ENCODE data around the gene ACAA2.

DNA sequence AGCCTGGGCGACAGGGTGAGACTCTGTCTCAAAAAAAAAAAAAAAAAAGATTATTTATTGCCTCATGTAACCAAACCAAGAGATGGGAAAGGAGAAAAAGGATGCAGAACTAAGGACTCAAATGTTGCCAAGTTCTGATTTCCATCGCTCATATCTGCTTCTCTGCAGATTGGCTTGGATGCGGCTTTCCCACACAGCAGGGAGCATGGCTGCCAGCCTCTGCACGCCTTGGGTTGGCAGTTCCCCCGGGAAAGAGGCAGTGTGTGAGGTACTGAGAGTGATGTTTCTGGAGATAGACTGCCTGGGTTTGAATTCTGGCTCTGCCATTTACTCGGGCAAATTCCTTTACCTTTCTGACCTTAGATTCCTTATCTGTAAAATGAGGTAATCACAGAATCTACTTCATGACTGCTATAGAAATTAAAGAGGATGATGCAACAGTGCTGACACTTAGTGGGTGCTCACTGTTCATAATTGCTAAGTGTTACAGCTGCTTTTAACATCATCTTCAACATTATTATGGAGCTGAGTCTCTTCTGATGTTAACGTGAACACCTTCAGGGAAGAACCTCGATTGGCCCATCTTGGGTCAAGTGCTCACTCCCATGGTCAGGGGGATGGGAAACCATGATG, 68.8 kb downstream of the ACAA2 start:
- no peak for TF ChIP-seq CTCF (optimal IDR thresholded peaks at IDR 0.05 in 1 of 3, IDR thresholded peaks at IDR 0.05 in 1 of 3, conservative IDR thresholded peaks at IDR 0.05 in 1 of 3; ENCODE audit: extremely low read depth in 1 of 3, insufficient read depth in 2 of 3, low read length in 3 of 3)
- no peak for TF ChIP-seq EZH2 (IDR thresholded peaks at IDR 0.05; ENCODE audit: low read length)

Data from keratinocyte (primary cell).